H1 (cell line): ENCODE data around the gene MUC2.

Experiments used
- BRCA1 ChIP-seq: IDR thresholded peaks from 2 replicates; pipeline ENCODE4 v1.6.1; 2012; ENCODE audit warnings: low read depth, low read length, improper control_type of control experiment
- CEBPB ChIP-seq: IDR thresholded peaks from 2 replicates; pipeline ENCODE4 v1.6.1; 2012; ENCODE audit warnings: low read depth, low read length
- CHD1 ChIP-seq: IDR thresholded peaks from 2 replicates; pipeline ENCODE4 v1.6.1; 2012; ENCODE audit warnings: low read depth, low read length, improper control_type of control experiment
- CREB1 ChIP-seq: IDR thresholded peaks from 2 replicates; pipeline ENCODE4 v1.6.1; 2012; ENCODE audit warnings: inconsistent platforms
- EP300 ChIP-seq, 2 experiments: IDR thresholded peaks; 1 replicate in 1 of 2; 2 replicates in 1 of 2; pipeline ENCODE4 v1.6.1; 2011 to 2012; ENCODE audit warnings: low read depth in 2 of 2, low read length in 2 of 2, mild to moderate bottlenecking in 2 of 2, borderline replicate concordance in 1 of 2, inconsistent platforms in 1 of 2, moderate library complexity in 1 of 2
- EZH2 ChIP-seq: fragments of 200-600 bp; sonication (generic); IDR thresholded peaks from 2 replicates; pipeline ENCODE4 v1.7.1; 2012; ENCODE audit warnings: low read depth, mild to moderate bottlenecking, moderate library complexity, low read length, inconsistent platforms; ENCODE audit not compliant: severe bottlenecking
- JUND ChIP-seq: IDR thresholded peaks from 2 replicates; pipeline ENCODE4 v1.6.1; 2011; ENCODE audit warnings: mild to moderate bottlenecking, improper control_type of control experiment, low read length
- POLR2A ChIP-seq, 2 experiments: IDR thresholded peaks; 1 replicate in 1 of 2; 2 replicates in 1 of 2; pipeline ENCODE4 v1.6.1; 2011; ENCODE audit warnings: low read depth in 2 of 2, low read length in 2 of 2, mild to moderate bottlenecking in 2 of 2; ENCODE audit errors: control extremely low read depth in 1 of 2
- POLR2AphosphoS5 ChIP-seq: IDR thresholded peaks from 2 replicates; pipeline ENCODE4 v1.6.1; 2011; ENCODE audit warnings: low read depth, low read length
- RFX5 ChIP-seq: IDR thresholded peaks from 2 replicates; pipeline ENCODE4 v1.6.1; 2011; ENCODE audit warnings: low read depth, low read length, improper control_type of control experiment, borderline replicate concordance
- TF ChIP-seq, protein P1 (sequence below), 3 experiments: IDR thresholded peaks; 1 replicate in 2 of 3; 2 replicates in 1 of 3; pipeline versions ENCODE4 v1.5.1 to v1.6.1; 2011; ENCODE audit warnings: low read length in 3 of 3, mild to moderate bottlenecking in 3 of 3, inconsistent platforms in 2 of 3, low read depth in 1 of 3, moderate library complexity in 1 of 3; ENCODE audit not compliant: insufficient read depth in 1 of 3; ENCODE audit errors: control extremely low read depth in 1 of 3
- TF ChIP-seq, protein P2 (sequence below): IDR thresholded peaks from 2 replicates; pipeline ENCODE4 v1.6.1; 2012; ENCODE audit warnings: inconsistent platforms

GRCh38 chr11:1100417-1101245 is 26.0 kb downstream of the MUC2 start:
- TF ChIP-seq RFX5 (no peak), CEBPB (no peak), POLR2AphosphoS5 (no peak), BRCA1 (no peak), EZH2 (no peak), JUND (no peak), EP300 (IDR thresholded peaks at IDR 0.05; ENCODE audit: borderline replicate concordance in 1 of 2, low read depth in 2 of 2, low read length in 2 of 2) (no peak), CHD1 (no peak), CREB1 (no peak), POLR2A (IDR thresholded peaks at IDR 0.05; ENCODE audit: control extremely low read depth in 1 of 2, low read depth in 2 of 2, low read length in 2 of 2) (no peak)
- TF ChIP-seq, protein P1, sequence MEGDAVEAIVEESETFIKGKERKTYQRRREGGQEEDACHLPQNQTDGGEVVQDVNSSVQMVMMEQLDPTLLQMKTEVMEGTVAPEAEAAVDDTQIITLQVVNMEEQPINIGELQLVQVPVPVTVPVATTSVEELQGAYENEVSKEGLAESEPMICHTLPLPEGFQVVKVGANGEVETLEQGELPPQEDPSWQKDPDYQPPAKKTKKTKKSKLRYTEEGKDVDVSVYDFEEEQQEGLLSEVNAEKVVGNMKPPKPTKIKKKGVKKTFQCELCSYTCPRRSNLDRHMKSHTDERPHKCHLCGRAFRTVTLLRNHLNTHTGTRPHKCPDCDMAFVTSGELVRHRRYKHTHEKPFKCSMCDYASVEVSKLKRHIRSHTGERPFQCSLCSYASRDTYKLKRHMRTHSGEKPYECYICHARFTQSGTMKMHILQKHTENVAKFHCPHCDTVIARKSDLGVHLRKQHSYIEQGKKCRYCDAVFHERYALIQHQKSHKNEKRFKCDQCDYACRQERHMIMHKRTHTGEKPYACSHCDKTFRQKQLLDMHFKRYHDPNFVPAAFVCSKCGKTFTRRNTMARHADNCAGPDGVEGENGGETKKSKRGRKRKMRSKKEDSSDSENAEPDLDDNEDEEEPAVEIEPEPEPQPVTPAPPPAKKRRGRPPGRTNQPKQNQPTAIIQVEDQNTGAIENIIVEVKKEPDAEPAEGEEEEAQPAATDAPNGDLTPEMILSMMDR (IDR thresholded peaks at IDR 0.05; ENCODE audit: control extremely low read depth in 1 of 3, insufficient read depth in 1 of 3, low read depth in 1 of 3, low read length in 3 of 3), result no peak
- TF ChIP-seq, protein P2, sequence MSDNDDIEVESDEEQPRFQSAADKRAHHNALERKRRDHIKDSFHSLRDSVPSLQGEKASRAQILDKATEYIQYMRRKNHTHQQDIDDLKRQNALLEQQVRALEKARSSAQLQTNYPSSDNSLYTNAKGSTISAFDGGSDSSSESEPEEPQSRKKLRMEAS, result no peak
